Psoas muscle (tissue), 8 donors: ENCODE measurements around the gene CHAF1A. TPM values are rescaled to one million over a fixed set of nuclear protein-coding genes. Genes with fewer than 3 reads are reported as not detected.

Source experiments
- ATAC-seq, 4 donors: fragments of 200-7000 bp; cut with Tn5 transposase; one replicate each; pipeline ENCODE4 v1.9.1; 2020; ENCODE audit warnings: moderate library complexity in 3 of 4, mild to moderate bottlenecking in 2 of 4
- DNase-seq, 2 donors: peaks; one replicate each; pipeline ENCODE4 v3.0.0-alpha.2; 2020
- H3K27ac ChIP-seq: fragments of 200-600 bp; one replicate; pipeline ENCODE4 v1.8.0; 2022
- H3K27me3 ChIP-seq, 3 donors: fragments of 200-600 bp in 1 of 3; one replicate each; pipeline versions ENCODE4 v1.6.1 to v1.8.0; 2013 to 2022; ENCODE audit warnings: low read length in 2 of 3, mild to moderate bottlenecking in 2 of 3, moderate library complexity in 1 of 3; ENCODE audit not compliant: insufficient read depth in 3 of 3
- H3K36me3 ChIP-seq, 2 donors: fragments of 200-600 bp in 1 of 2; one replicate each; pipeline versions ENCODE4 v1.6.1 to v1.8.0; 2013 to 2022; ENCODE audit warnings: low read depth in 1 of 2, mild to moderate bottlenecking in 1 of 2, moderate library complexity in 1 of 2; ENCODE audit not compliant: insufficient read depth in 1 of 2
- H3K4me1 ChIP-seq: fragments of 200-600 bp; one replicate; pipeline ENCODE4 v1.8.0; 2022
- H3K4me3 ChIP-seq: fragments of 200-600 bp; one replicate; pipeline ENCODE4 v1.8.0; 2022; ENCODE audit warnings: mild to moderate bottlenecking
- H3K9me3 ChIP-seq: fragments of 200-600 bp; one replicate; pipeline ENCODE4 v1.8.0; 2022
- WGBS, 3 donors: extraction: QIAGEN DNeasy Blood & Tissue Kit; methylation state at CpG; one replicate each; pipeline versions ENCODE4 v1.1.6 to v1.1.7; 2013; 5-methylcytosine and 5-hydroxymethylcytosine counted together
- intact Hi-C, 2 donors: fragments of 100-400 bp; cut with DNase I; formaldehyde crosslinking; loops; one replicate each; pipeline versions ENCODE4 v1.11.0 to v1.14.2; 2022
- polyA plus RNA-seq, 3 donors: library from polyadenylated mRNA; stranded (reverse); fragments of 200-250 nt; gene quantifications; one replicate each; pipeline ENCODE4 v1.2.3, GENCODE V29; 2013
- total RNA-seq, 4 donors: library from RNA; stranded (reverse); fragmentation: NEBNext Ultra II Directional in 2 of 4; extraction: Animal tissue kit (Norgen Biotek cat#: 25700) in 2 of 4; gene quantifications; one replicate each; pipeline versions ENCODE4 v1.2.1 to v1.2.4, GENCODE V29; 2021 to 2023
- TF ChIP-seq, protein P1 (sequence below): fragments of 200-600 bp; IDR thresholded peaks from one replicate; pipeline ENCODE4 v1.8.0; 2022; ENCODE audit warnings: antibody characterized with exemption
- donor health status: healthy with polysubstance abuse.
- donor health status: DM: no; HTN: no; CAD: no; lungs with moderate emphysema.
- donor health status: Bipolar disorder and iron deficiency.
- donor health status: healthy.
- donor health status: DM: yes; HTN: yes; CAD: no.
- donor health status: DM: no; HTN: no; CAD: no.
- donor health status: DM: no; HTN: no; CAD: no.
- donor health status: DM: yes; HTN: yes; CAD: no.

Gene CHAF1A
- total and polyA plus RNA-seq, 7 donors: 5.6 to 12.8 (median 7.5) TPM

DNA sequence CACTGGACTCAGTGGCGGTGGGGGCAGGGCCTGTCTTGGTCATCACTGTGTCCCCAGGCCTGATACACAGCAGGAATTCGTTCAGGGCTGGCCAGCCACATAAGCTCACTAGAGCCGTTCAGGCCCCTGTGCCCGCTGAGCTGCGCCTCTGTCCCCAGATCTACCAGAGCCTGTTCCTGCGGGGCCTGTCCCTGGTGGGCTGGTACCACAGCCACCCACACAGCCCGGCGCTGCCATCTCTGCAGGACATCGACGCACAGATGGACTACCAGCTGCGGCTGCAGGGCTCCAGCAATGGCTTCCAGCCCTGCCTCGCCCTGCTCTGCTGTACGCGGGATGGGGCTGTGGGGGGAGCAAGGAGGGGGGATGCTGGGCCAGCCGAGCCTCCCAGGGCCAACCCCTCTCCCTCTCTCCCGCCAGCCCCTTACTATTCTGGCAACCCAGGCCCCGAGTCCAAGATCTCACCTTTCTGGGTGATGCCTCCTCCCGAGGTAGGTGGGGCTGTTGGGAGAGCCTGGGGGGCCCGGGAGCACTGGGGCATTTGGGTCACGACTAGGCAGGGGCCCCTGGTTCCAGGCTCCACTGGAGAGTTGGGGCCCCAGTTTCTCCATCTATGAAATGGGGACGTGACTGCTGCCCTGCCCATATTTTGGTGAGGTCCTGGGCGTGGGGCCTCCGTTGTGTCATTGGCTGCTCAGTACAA lies 45.2 kb upstream of the CHAF1A start:
- ATAC-seq (peak in 1 of 4 donors; percentile 13), DNase-seq (no peak)
- Histone ChIP-seq H3K9me3 (no peaks in the 10 kb centered on the region), H3K27me3 (no peaks in the 10 kb centered on the region), H3K36me3 (peaks cover 3 to 44% of the 10 kb centered on the region in 2 donors), H3K27ac (no peak overlapping the region), H3K4me1 (no peaks in the 10 kb centered on the region), H3K4me3 (no peak overlapping the region)
- 59 to 68% (median 60%) methylated on average over 23 of the region's 23 CpGs for WGBS, 3 donors
- TF ChIP-seq, protein P1, sequence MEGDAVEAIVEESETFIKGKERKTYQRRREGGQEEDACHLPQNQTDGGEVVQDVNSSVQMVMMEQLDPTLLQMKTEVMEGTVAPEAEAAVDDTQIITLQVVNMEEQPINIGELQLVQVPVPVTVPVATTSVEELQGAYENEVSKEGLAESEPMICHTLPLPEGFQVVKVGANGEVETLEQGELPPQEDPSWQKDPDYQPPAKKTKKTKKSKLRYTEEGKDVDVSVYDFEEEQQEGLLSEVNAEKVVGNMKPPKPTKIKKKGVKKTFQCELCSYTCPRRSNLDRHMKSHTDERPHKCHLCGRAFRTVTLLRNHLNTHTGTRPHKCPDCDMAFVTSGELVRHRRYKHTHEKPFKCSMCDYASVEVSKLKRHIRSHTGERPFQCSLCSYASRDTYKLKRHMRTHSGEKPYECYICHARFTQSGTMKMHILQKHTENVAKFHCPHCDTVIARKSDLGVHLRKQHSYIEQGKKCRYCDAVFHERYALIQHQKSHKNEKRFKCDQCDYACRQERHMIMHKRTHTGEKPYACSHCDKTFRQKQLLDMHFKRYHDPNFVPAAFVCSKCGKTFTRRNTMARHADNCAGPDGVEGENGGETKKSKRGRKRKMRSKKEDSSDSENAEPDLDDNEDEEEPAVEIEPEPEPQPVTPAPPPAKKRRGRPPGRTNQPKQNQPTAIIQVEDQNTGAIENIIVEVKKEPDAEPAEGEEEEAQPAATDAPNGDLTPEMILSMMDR: no peak
- intact Hi-C loops: no loop called here

DNA sequence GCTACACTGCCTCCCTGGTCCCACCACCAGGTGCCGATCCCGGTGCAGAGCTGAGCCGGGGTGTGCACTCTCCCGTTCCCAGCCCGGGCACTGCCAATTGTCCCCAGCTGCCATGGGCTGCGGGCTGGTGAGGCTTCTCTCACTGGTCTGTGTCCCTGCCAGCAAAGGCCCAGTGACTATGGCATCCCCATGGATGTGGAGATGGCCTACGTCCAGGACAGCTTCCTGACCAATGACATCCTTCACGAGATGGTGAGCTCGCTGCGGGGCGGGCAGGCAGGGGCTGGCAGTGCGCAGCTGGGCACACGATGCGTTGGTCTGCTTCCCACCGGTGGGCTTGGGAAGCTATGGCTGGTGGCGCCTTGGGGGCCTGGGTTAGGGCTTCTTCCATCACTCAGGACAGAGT lies 44.5 kb upstream of the CHAF1A start:
- intact Hi-C loops: no loop called here
- ATAC-seq: peak in 1 of 4 donors; percentile 6
- TF ChIP-seq, protein P1: no peak
- no peak for DNase-seq
- no peaks in the 10 kb centered on the region for H3K9me3 ChIP-seq
- peaks cover 3 to 51% of the 10 kb centered on the region in 2 donors for H3K36me3 ChIP-seq
- H3K4me3 ChIP-seq: no peak overlapping the region
- H3K27ac ChIP-seq: no peak overlapping the region
- no peaks in the 10 kb centered on the region for H3K27me3 ChIP-seq
- WGBS, 3 donors: 58 to 64% (median 60%) methylated on average over 16 of the region's 16 CpGs
- no peaks in the 10 kb centered on the region for H3K4me1 ChIP-seq

DNA sequence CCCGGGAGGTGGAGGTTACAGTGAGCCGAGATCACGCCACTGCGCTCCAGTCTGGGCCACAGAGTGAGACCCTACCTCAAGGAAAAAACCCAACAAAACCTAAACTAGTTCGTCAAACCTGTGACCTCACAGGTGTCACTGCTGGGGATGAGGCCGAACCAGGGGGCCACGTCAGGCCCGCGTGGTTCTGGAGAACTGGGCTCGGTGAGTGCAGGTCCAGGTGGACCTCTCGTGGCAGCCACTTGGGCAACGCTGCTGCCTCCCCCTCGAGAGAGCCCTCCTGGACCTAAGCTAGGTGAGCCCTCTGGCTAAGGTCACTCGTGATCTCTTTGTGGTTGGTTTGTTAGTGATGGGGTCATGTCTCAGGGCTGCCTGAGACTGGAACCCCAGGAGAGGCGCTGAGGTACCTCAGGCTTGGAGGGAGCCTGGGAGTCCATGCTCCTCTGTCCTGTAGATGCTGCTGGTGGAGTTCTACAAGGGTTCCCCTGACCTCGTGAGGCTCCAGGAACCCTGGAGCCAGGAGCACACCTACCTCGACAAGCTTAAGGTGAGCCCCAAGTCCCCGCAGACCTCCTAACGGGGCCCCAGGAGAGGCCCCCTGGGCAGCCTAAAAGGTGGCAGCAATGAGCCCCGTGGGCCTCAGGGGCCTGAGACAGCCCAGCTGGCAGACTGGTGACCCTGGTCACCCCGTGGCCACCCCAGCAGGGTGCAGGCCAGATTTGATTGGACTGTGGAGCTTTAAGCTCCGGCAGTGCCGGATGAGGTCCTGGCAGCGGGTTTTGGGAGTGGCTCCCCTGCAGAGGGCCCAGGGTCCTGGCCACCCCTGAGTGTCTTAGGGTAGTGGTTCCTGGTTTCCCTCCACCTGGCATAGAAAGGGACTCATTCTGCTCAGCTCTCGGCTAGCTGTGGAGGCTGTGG lies 43.5 kb upstream of the CHAF1A start:
- 88 to 89% (median 88%) methylated on average over 25 of the region's 25 CpGs for WGBS, 3 donors
- peaks cover 3 to 61% of the 10 kb centered on the region in 2 donors for H3K36me3 ChIP-seq
- H3K4me1 ChIP-seq: no peaks in the 10 kb centered on the region
- intact Hi-C loops: no loop called here
- no peaks in the 10 kb centered on the region for H3K27me3 ChIP-seq
- TF ChIP-seq, protein P1: no peak
- ATAC-seq: no peak
- H3K4me3 ChIP-seq: no peak overlapping the region
- H3K27ac ChIP-seq: no peak overlapping the region
- no peak for DNase-seq
- H3K9me3 ChIP-seq: no peaks in the 10 kb centered on the region

DNA sequence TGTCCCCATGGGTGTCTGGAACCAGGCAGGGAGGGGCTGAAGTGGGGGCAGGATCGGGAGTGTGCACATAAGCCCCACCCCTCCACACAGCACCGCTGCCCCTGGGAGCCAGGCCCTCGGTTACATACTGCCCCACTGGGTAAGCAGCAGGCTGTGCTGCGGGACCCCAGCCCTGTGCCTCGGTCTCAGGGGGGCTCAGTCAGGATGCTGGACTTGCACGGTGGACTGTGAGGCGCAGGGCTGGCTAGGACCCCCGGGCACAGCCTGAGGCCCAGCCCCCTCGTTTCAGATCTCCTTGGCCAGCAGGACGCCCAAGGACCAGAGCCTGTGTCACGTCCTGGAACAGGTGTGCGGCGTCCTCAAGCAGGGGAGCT lies 42.8 kb upstream of the CHAF1A start:
- WGBS, 3 donors: 74 to 79% (median 74%) methylated on average over 13 of the region's 13 CpGs
- Histone ChIP-seq H3K27me3 (no peaks in the 10 kb centered on the region), H3K27ac (no peak overlapping the region), H3K4me1 (no peaks in the 10 kb centered on the region), H3K9me3 (no peaks in the 10 kb centered on the region), H3K36me3 (peaks cover 3 to 67% of the 10 kb centered on the region in 2 donors), H3K4me3 (no peak overlapping the region)
- TF ChIP-seq, protein P1: no peak
- no peak for ATAC-seq
- intact Hi-C loops: no loop called here
- no peak for DNase-seq
